GM12865 (cell line): Measurements from ENCODE around the gene CAMK1G.

Experiments used
- DNase-seq: peaks from one replicate; pipeline ENCODE4 v3.0.0; 2010; ENCODE audit warnings: low read depth
- H3K4me3 ChIP-seq: 2 replicates; pipeline ENCODE4 v1.5.1; 2011; ENCODE audit warnings: mild to moderate bottlenecking, low read depth, low read length, control low read depth
- CTCF ChIP-seq: IDR thresholded peaks from 2 replicates; pipeline ENCODE4 v1.5.1; 2011; ENCODE audit warnings: low read length, control low read depth, low read depth, inconsistent platforms; ENCODE audit not compliant: insufficient read depth; ENCODE audit errors: missing control alignments

Gene CAMK1G

DNA sequence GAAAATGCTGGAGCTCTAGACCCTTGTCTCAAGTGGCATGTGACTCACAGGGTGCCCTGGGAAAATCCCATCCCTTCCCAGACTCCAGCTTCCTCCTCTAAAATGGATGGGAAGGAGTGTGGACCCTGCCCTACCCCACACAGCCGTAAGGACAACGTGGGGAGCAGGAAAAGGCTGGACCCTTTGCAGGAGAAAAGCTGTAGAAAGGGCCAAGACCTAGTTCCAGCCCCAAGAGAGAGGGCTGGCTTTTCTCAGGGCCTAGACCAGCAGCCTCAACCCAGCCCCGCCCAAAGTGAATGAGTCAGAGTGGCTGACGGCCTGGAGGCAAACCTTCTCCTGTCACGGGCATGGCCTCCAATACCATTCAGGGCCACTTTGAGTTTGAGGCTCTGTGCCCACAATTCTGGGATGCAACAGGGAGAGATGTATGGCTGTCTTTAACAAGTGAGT is 67.6 kb downstream of the CAMK1G start:
- no peak for TF ChIP-seq CTCF
- H3K4me3 ChIP-seq: no peak overlapping the region

DNA sequence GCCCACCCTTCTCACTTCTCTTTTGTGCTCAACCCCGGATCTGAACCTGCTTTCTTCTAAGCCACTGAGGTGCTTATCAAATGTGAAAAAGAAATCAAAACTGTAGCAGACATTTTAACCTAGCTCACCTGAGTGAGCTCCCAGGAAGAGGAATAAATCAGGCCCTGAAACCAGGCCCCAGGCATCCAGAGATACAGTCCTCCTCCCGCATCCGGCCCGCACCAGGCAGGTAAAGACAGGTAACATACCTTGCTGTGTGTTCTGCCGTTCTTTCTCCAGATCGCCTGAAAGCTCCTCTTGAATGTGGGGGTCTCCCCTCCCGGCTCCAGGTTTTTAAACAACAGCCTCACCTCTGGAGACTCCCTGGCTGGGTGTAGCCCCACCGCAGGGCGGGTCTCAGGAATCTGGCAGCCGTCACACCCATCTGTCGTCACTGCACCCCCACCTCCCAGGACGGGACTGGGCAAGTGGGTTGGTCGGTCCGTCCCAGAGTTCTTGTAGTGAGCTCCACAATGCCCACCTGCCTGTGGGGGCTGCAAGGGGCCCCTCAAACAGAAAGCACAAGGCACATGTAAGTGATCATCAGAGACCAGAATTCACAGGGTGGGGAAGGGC is 68.7 kb downstream of the CAMK1G start, which contains the start of gene LAMB3:
Gene LAMB3, minus strand, starts transcription at position 305 of the 615 bp plus-strand sequence. CDS start 1,481 bp downstream, outside the sequence.
- TF ChIP-seq CTCF: no peak
- H3K4me3 ChIP-seq: no peak within 1 kb of the TSS
- no peak for DNase-seq

More for the DNA sequence above, 67.6 kb downstream of the CAMK1G start:
- peak; percentile 57 for DNase-seq

GRCh38 chr1:209652873-209653401 is 69.4 kb downstream of the CAMK1G start:
- no peak overlapping the region for H3K4me3 ChIP-seq
- no peak for TF ChIP-seq CTCF
- DNase-seq: peak; percentile 49

DNA sequence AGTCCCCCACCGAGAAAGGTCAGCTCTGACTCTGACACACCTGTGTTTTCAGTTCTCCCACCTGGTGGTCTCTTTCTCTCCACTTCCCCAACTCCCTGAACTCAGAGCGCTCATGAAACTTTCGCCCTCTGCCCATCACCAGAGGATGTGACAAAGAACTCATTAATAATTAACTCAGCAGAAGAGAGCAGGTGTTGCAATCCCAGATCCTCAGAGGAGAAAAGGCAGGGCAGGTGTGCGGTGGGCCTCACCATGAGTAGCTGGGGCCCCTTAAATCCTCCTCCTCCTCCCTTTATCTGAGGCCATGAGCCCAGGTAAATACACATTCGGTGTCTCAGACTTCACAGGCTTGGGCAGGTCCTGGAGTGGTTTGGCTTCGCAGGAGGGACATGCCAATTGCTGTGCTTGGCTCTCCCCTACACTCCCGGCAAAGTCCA is 70.4 kb downstream of the CAMK1G start:
- no peak overlapping the region for H3K4me3 ChIP-seq
- TF ChIP-seq CTCF: no peak
- DNase-seq: no peak

- DNase-seq: no peak
- H3K4me3 ChIP-seq: no peak overlapping the region
Observed at GRCh38 chr1:209655411-209656231, 72.1 kb downstream of the CAMK1G start.

More at GRCh38 chr1:209655411-209656231, 72.1 kb downstream of the CAMK1G start:
- no peak for TF ChIP-seq CTCF
